DOHH2 (cell line): ENCODE measurements around the gene SPEM2.

Source experiments
- H3F3A ChIP-seq: fragments of 200-600 bp; sonication (generic), shearing (Covaris generic); 2 replicates; pipeline ENCODE4 v1.6.0; 2016; ENCODE audit warnings: antibody characterized with exemption, mild to moderate bottlenecking; ENCODE audit not compliant: control insufficient read depth, insufficient read depth
- H3K27ac ChIP-seq: fragments of 200-600 bp; sonication (generic); 2 replicates; pipeline ENCODE4 v1.5.1; 2014; ENCODE audit warnings: low read depth, mild to moderate bottlenecking, low read length, moderate library complexity
- H3K27me3 ChIP-seq: fragments of 200-600 bp; sonication (generic); 2 replicates; pipeline ENCODE4 v1.6.1; 2014; ENCODE audit warnings: mild to moderate bottlenecking, low read length, mixed read lengths; ENCODE audit not compliant: control insufficient read depth
- H3K36me3 ChIP-seq: fragments of 200-600 bp; sonication (generic); 2 replicates; pipeline ENCODE4 v1.6.1; 2014; ENCODE audit warnings: mild to moderate bottlenecking, low read length, moderate library complexity, mixed read lengths; ENCODE audit not compliant: control insufficient read depth
- H3K4me1 ChIP-seq: fragments of 200-600 bp; sonication (generic); 2 replicates; pipeline ENCODE4 v1.6.1; 2014; ENCODE audit warnings: mild to moderate bottlenecking, low read length, mixed read lengths; ENCODE audit not compliant: control insufficient read depth
- H3K4me2 ChIP-seq: fragments of 200-600 bp; sonication (generic); 2 replicates; pipeline ENCODE4 v1.6.0; 2014; ENCODE audit warnings: mild to moderate bottlenecking, low read length, moderate library complexity
- H3K4me3 ChIP-seq: fragments of 200-600 bp; sonication (generic); 2 replicates; pipeline ENCODE4 v1.5.1; 2014; ENCODE audit warnings: mild to moderate bottlenecking, low read length, mixed read lengths
- H3K79me2 ChIP-seq: fragments of 200-600 bp; sonication (generic); 2 replicates; pipeline ENCODE4 v1.6.1; 2014; ENCODE audit warnings: mild to moderate bottlenecking, low read length, mixed read lengths; ENCODE audit not compliant: control insufficient read depth
- H3K9me2 ChIP-seq: fragments of 200-600 bp; sonication (generic); replicated peaks from 2 replicates; pipeline ENCODE4 v1.6.1; 2014; ENCODE audit warnings: mild to moderate bottlenecking, low read length, mixed read lengths; ENCODE audit not compliant: control insufficient read depth
- H3K9me3 ChIP-seq: fragments of 200-600 bp; sonication (generic); 2 replicates; pipeline ENCODE4 v1.6.1; 2014; ENCODE audit warnings: antibody characterized with exemption, low read length, mixed read lengths; ENCODE audit not compliant: control insufficient read depth, insufficient read depth
- H4K20me1 ChIP-seq: fragments of 200-600 bp; sonication (generic); 2 replicates; pipeline ENCODE4 v1.6.0; 2014; ENCODE audit warnings: low read depth, mild to moderate bottlenecking, antibody characterized with exemption, low read length, moderate library complexity; ENCODE audit not compliant: control insufficient read depth, insufficient read depth
- CTCF ChIP-seq: fragments of 200-600 bp; sonication (generic); IDR thresholded peaks from one replicate; pipeline ENCODE4 v1.5.1; 2014; ENCODE audit warnings: antibody characterized with exemption, mild to moderate bottlenecking, low read depth, low read length; ENCODE audit not compliant: poor library complexity, severe bottlenecking
- EZH2phosphoT487 ChIP-seq: fragments of 200-600 bp; sonication (generic); IDR thresholded peaks from 2 replicates; pipeline ENCODE4 v1.6.1; 2017; ENCODE audit warnings: borderline replicate concordance, mild to moderate bottlenecking, antibody characterized with exemption, low read length, moderate library complexity, mixed read lengths

The SPEM2 gene

GRCh38 chr17:7426203-7426863 is 917 bp downstream of the SPEM2 start:
- no peaks in the 10 kb centered on the region for H3K9me3 ChIP-seq
- H3K27ac ChIP-seq, result no peak overlapping the region
- no peaks in the 10 kb centered on the region for H3K27me3 ChIP-seq
- H3K4me3 ChIP-seq, result no peak overlapping the region
- no peaks in the 10 kb centered on the region for H3K4me1 ChIP-seq
- no peaks in the 10 kb centered on the region for H3K9me2 ChIP-seq
- TF ChIP-seq EZH2phosphoT487 (no peak), CTCF (no peak)
- no peaks in the 10 kb centered on the region for H4K20me1 ChIP-seq
- H3F3A ChIP-seq, result no peaks in the 10 kb centered on the region
- no peaks in the 10 kb centered on the region for H3K36me3 ChIP-seq
- no peaks in the 10 kb centered on the region for H3K79me2 ChIP-seq
- H3K4me2 ChIP-seq, result no peak overlapping the region

DNA sequence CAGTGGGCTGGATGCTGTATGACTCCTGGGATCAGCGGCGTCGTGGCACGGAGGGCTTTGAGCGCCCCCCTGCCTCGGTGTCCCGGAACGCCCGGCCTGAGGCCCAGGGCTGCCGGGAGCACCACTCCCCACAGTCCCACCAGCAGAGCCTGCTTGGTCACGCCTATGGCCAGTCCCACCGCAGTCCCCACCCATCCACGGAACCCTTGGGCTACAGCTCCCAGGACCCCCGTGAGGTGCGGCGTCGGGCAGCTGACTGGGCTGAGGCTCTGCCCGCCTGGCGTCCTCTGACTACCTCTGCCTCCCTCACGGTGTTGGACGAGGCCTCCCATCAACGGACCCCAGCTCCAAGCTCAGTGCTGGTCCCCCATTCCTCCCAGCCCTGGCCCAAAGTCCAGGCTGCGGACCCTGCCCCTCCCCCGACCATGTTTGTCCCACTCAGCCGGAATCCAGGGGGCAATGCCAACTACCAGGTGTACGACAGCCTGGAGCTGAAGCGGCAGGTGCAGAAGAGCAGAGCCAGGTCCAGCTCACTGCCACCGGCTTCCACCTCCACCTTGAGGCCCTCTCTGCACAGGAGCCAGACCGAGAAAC is 1.6 kb downstream of the SPEM2 start:
- Histone ChIP-seq H3K9me2 (no peaks in the 10 kb centered on the region), H3K4me2 (no peak overlapping the region), H3F3A (no peaks in the 10 kb centered on the region), H3K9me3 (no peaks in the 10 kb centered on the region), H3K79me2 (no peaks in the 10 kb centered on the region), H3K36me3 (no peaks in the 10 kb centered on the region), H4K20me1 (no peaks in the 10 kb centered on the region), H3K27ac (no peak overlapping the region), H3K27me3 (no peaks in the 10 kb centered on the region), H3K4me1 (no peaks in the 10 kb centered on the region), H3K4me3 (no peak overlapping the region)
- TF ChIP-seq EZH2phosphoT487, result no peak
- no peak for TF ChIP-seq CTCF

DNA sequence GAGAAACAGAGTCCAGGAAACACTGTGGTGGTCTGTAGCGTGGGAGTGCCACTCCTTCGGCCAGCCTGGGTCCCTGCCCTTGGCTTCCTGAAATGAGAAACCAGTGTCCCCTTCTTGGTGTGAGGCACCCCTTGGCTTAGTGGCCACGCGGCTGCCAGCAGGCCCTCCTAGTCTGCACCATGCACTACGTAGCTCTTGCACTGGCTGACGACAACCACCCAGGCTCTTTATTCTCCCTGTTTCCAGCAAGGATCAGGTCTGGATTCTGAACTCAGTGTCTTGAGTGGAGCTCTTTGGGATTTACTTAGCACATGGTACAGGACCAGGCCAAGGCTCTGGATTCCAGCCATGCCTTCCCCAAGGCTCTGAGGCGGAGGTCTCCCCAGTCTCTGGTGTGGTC is 2.1 kb downstream of the SPEM2 start:
- H3K4me2 ChIP-seq, result no peak overlapping the region
- no peaks in the 10 kb centered on the region for H3F3A ChIP-seq
- H3K27ac ChIP-seq, result no peak overlapping the region
- no peaks in the 10 kb centered on the region for H3K79me2 ChIP-seq
- H3K9me3 ChIP-seq, result no peaks in the 10 kb centered on the region
- no peaks in the 10 kb centered on the region for H3K9me2 ChIP-seq
- no peaks in the 10 kb centered on the region for H4K20me1 ChIP-seq
- no peaks in the 10 kb centered on the region for H3K36me3 ChIP-seq
- H3K4me1 ChIP-seq, result no peaks in the 10 kb centered on the region
- no peaks in the 10 kb centered on the region for H3K27me3 ChIP-seq
- H3K4me3 ChIP-seq, result no peak overlapping the region
- TF ChIP-seq EZH2phosphoT487 (no peak), CTCF (no peak)
